SK-N-SH (cell line): Measurements from ENCODE around the gene CEP112. TPM values are rescaled to one million over a fixed set of nuclear protein-coding genes. Genes with fewer than 3 reads are reported as not detected.

ENCODE experiments used
- CTCF ChIA-PET: fragments of 300-600, 350-600 bp; formaldehyde crosslinking; extraction: SDS; loops from one replicate; lab custom pipeline; 2021; lab: Yijun Ruan, JAX
- POLR2A ChIA-PET: fragments of 350-600 bp; sonication (Branson Sonifier 250); formaldehyde crosslinking; extraction: SDS; loops from one replicate; lab custom pipeline; 2020; ENCODE audit warnings: antibody characterized with exemption, inconsistent platforms; lab: Yijun Ruan, JAX
- DNase-seq: peaks from one replicate; pipeline ENCODE4 v3.0.0; 2012
- H2AFZ ChIP-seq: fragments of 200-600 bp; sonication (generic); 2 replicates; pipeline ENCODE4 v1.8.1; 2016; ENCODE audit warnings: antibody characterized with exemption, mild to moderate bottlenecking, low read depth
- H3F3A ChIP-seq: fragments of 200-600 bp; sonication (generic); replicated peaks from 2 replicates; pipeline ENCODE3; 2016; ENCODE audit warnings: antibody characterized with exemption, mild to moderate bottlenecking; ENCODE audit not compliant: insufficient read depth
- H3K27ac ChIP-seq, 2 experiments: fragments of 200-500 bp in 1 of 2; fragments of 200-600 bp in 1 of 2; sonication (Bioruptor generic) in 1 of 2; sonication (generic), shearing (Covaris generic) in 1 of 2; 2 replicates each; pipeline versions ENCODE4 v1.5.1 to v1.6.1; 2014 to 2016; ENCODE audit warnings: low read depth in 2 of 2, inconsistent platforms in 1 of 2, low read length in 1 of 2, mild to moderate bottlenecking in 1 of 2, mixed read lengths in 1 of 2
- H3K27me3 ChIP-seq: fragments of 200-600 bp; sonication (generic), shearing (Covaris generic); 2 replicates; pipeline ENCODE4 v1.6.1; 2016; ENCODE audit warnings: mixed run types; ENCODE audit not compliant: insufficient read depth
- H3K36me3 ChIP-seq, 2 experiments: fragments of 200-500 bp in 1 of 2; fragments of 200-600 bp in 1 of 2; sonication (Bioruptor generic) in 1 of 2; sonication (generic) in 1 of 2; replicated peaks in 1 of 2; 2 replicates each; pipeline versions ENCODE3 to v1.5.1; 2014 to 2016; ENCODE audit warnings: low read length in 1 of 2, mild to moderate bottlenecking in 1 of 2; ENCODE audit not compliant: insufficient read depth in 2 of 2, control insufficient read depth in 1 of 2
- H3K4me1 ChIP-seq, 2 experiments: fragments of 200-500 bp in 1 of 2; fragments of 200-600 bp in 1 of 2; sonication (Bioruptor generic) in 1 of 2; sonication (generic), shearing (Covaris generic) in 1 of 2; 2 replicates each; pipeline versions ENCODE4 v1.5.1 to v1.6.1; 2014 to 2016; ENCODE audit warnings: low read depth in 1 of 2, low read length in 1 of 2, mixed run types in 1 of 2; ENCODE audit not compliant: insufficient read depth in 2 of 2, control insufficient read depth in 1 of 2
- H3K4me2 ChIP-seq: fragments of 200-600 bp; sonication (generic), shearing (Covaris generic); 2 replicates; pipeline ENCODE4 v1.6.1; 2017; ENCODE audit warnings: mixed run types
- H3K4me3 ChIP-seq, 2 experiments: fragments of 200-500 bp in 1 of 2; fragments of 200-600 bp in 1 of 2; sonication (Bioruptor generic) in 1 of 2; sonication (generic), shearing (Covaris generic) in 1 of 2; 2 replicates each; pipeline versions ENCODE4 v1.5.1 to v1.8.1; 2014 to 2016; ENCODE audit warnings: low read depth in 2 of 2, inconsistent platforms in 1 of 2, low read length in 1 of 2, mild to moderate bottlenecking in 1 of 2, mixed read lengths in 1 of 2, moderate library complexity in 1 of 2
- H3K79me2 ChIP-seq: fragments of 200-600 bp; sonication (generic); 2 replicates; pipeline ENCODE4 v1.8.1; 2017; ENCODE audit warnings: mild to moderate bottlenecking; ENCODE audit not compliant: insufficient read depth
- H3K9ac ChIP-seq: fragments of 200-600 bp; sonication (generic); 2 replicates; pipeline ENCODE4 v1.6.1; 2017; ENCODE audit warnings: mixed run types
- H3K9me2 ChIP-seq: fragments of 200-600 bp; sonication (generic); 2 replicates; pipeline ENCODE4 v1.6.1; 2017; ENCODE audit warnings: mixed run types
- H3K9me3 ChIP-seq: fragments of 200-600 bp; sonication (generic); 2 replicates; pipeline ENCODE4 v1.6.1; 2017; ENCODE audit warnings: mixed run types, mild to moderate bottlenecking, moderate library complexity
- H4K20me1 ChIP-seq: fragments of 200-600 bp; sonication (generic); 2 replicates; pipeline ENCODE4 v1.6.1; 2017; ENCODE audit warnings: mild to moderate bottlenecking, mixed run types; ENCODE audit not compliant: insufficient read depth
- ELF1 ChIP-seq: IDR thresholded peaks from 2 replicates; pipeline ENCODE4 v1.4.0; 2012
- EZH2phosphoT487 ChIP-seq: fragments of 200-600 bp; sonication (generic); IDR thresholded peaks from 2 replicates; pipeline ENCODE4 v1.6.1; 2017; ENCODE audit warnings: low read depth, mixed run types, mild to moderate bottlenecking, antibody characterized with exemption, moderate library complexity, borderline replicate concordance
- FOSL2 ChIP-seq: IDR thresholded peaks from 2 replicates; pipeline ENCODE4 v1.4.0; 2012; ENCODE audit warnings: low read depth, mild to moderate bottlenecking, moderate library complexity, borderline replicate concordance
- FOXJ3 ChIP-seq: sonication (generic); formaldehyde crosslinking; IDR thresholded peaks from 2 replicates; pipeline ENCODE4 v1.5.1; 2020; ENCODE audit warnings: mild to moderate bottlenecking, missing genetic modification reagents
- GABPA ChIP-seq: IDR thresholded peaks from 2 replicates; pipeline ENCODE4 v1.4.0; 2012; ENCODE audit warnings: low read depth, mild to moderate bottlenecking
- JUND ChIP-seq: IDR thresholded peaks from 2 replicates; pipeline ENCODE4 v1.4.0; 2012
- NRF1 ChIP-seq: IDR thresholded peaks from 2 replicates; pipeline ENCODE4 v1.6.1; 2012; ENCODE audit warnings: low read depth, mild to moderate bottlenecking, low read length
- WGBS: methylation state at CpG from one replicate; pipeline ENCODE4 v1.1.6; 2017; ENCODE audit warnings: low lambda C conversion rate; 5-methylcytosine and 5-hydroxymethylcytosine counted together
- polyA plus RNA-seq, 3 experiments: library from polyadenylated mRNA; depleted of rRNA; stranded (reverse); fragments of >200 nt; gene quantifications; 2 replicates each; pipeline ENCODE4 v1.2.3, GENCODE V29; 2012
- TF ChIP-seq, protein P1 (sequence below): fragments of 200-600 bp; sonication (generic); IDR thresholded peaks from 2 replicates; pipeline ENCODE4 v1.6.1; 2017; ENCODE audit warnings: antibody characterized with exemption, mild to moderate bottlenecking, moderate library complexity
- TF ChIP-seq, protein P2 (sequence below): IDR thresholded peaks from 2 replicates; pipeline ENCODE4; 2012
- TF ChIP-seq, protein P3 (sequence below): IDR thresholded peaks from 2 replicates; pipeline ENCODE4 v1.4.0; 2012; ENCODE audit warnings: low read depth, borderline replicate concordance
- TF ChIP-seq, protein P4 (sequence below): IDR thresholded peaks from 2 replicates; pipeline ENCODE4 v1.4.0; 2012; ENCODE audit warnings: low read depth
- TF ChIP-seq, protein P5 (sequence below): IDR thresholded peaks from 2 replicates; pipeline ENCODE4 v1.4.0; 2012; ENCODE audit warnings: low read depth, borderline replicate concordance

CEP112 gene
- polyA plus RNA-seq, 1 of the 3 experiments (the other 2 are of a cell fraction), result 7.9 TPM

DNA sequence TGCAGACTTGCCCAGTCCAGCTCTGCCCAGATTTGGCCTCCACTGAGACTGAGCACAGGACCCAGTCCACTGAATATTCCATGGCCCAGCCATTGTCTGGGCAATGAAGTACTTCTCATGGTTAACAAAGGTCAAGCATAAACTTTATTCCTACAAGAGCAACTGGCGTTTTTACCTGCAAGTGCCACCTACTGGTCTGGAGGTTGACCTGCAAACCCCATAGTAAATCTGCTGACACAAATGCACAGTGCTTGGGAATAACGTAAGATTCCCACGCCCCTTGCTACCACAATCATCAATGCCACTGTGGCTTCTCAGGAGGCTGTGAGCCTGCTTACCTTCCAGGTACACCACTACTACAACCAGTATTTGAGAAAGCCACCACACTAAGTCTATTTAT, 170.2 kb downstream of the CEP112 start:
- Histone ChIP-seq H4K20me1 (no peaks in the 10 kb centered on the region), H3K4me1 (no peaks in the 10 kb centered on the region), H3K9me3 (peaks cover 19% of the 10 kb centered on the region), H2AFZ (no peak overlapping the region), H3F3A (no peaks in the 10 kb centered on the region), H3K79me2 (no peaks in the 10 kb centered on the region), H3K9ac (no peak overlapping the region), H3K27me3 (no peaks in the 10 kb centered on the region), H3K4me3 (no peak overlapping the region), H3K9me2 (no peaks in the 10 kb centered on the region), H3K4me2 (no peak overlapping the region), H3K27ac (no peak overlapping the region), H3K36me3 (peaks cover 3 to 34% of the 10 kb centered on the region in 2 experiments)
- ChIA-PET CTCF (interaction anchor here (0.6 kb wide), 1 partner anchor 368 kb away, joined by 5 read pairs; no protein-coding TSS in a partner anchor), POLR2A (no interaction called here)
- WGBS, result 51% methylated on average over 3 of the region's 3 CpGs
- no peak for TF ChIP-seq GABPA
- TF ChIP-seq, protein P1, sequence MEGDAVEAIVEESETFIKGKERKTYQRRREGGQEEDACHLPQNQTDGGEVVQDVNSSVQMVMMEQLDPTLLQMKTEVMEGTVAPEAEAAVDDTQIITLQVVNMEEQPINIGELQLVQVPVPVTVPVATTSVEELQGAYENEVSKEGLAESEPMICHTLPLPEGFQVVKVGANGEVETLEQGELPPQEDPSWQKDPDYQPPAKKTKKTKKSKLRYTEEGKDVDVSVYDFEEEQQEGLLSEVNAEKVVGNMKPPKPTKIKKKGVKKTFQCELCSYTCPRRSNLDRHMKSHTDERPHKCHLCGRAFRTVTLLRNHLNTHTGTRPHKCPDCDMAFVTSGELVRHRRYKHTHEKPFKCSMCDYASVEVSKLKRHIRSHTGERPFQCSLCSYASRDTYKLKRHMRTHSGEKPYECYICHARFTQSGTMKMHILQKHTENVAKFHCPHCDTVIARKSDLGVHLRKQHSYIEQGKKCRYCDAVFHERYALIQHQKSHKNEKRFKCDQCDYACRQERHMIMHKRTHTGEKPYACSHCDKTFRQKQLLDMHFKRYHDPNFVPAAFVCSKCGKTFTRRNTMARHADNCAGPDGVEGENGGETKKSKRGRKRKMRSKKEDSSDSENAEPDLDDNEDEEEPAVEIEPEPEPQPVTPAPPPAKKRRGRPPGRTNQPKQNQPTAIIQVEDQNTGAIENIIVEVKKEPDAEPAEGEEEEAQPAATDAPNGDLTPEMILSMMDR, result no peak
- no peak for TF ChIP-seq FOSL2
- TF ChIP-seq ELF1, result no peak
- TF ChIP-seq, protein P2, sequence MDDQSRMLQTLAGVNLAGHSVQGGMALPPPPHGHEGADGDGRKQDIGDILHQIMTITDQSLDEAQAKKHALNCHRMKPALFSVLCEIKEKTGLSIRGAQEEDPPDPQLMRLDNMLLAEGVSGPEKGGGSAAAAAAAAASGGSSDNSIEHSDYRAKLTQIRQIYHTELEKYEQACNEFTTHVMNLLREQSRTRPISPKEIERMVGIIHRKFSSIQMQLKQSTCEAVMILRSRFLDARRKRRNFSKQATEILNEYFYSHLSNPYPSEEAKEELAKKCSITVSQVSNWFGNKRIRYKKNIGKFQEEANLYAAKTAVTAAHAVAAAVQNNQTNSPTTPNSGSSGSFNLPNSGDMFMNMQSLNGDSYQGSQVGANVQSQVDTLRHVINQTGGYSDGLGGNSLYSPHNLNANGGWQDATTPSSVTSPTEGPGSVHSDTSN, result no peak
- no peak for TF ChIP-seq FOXJ3 (CRISPR knock-in tag)
- TF ChIP-seq, protein P3, sequence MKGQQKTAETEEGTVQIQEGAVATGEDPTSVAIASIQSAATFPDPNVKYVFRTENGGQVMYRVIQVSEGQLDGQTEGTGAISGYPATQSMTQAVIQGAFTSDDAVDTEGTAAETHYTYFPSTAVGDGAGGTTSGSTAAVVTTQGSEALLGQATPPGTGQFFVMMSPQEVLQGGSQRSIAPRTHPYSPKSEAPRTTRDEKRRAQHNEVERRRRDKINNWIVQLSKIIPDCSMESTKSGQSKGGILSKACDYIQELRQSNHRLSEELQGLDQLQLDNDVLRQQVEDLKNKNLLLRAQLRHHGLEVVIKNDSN, result no peak
- TF ChIP-seq NRF1, result no peak
- TF ChIP-seq EZH2phosphoT487, result no peak
- TF ChIP-seq, protein P4, sequence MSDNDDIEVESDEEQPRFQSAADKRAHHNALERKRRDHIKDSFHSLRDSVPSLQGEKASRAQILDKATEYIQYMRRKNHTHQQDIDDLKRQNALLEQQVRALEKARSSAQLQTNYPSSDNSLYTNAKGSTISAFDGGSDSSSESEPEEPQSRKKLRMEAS, result no peak
- TF ChIP-seq, protein P5, sequence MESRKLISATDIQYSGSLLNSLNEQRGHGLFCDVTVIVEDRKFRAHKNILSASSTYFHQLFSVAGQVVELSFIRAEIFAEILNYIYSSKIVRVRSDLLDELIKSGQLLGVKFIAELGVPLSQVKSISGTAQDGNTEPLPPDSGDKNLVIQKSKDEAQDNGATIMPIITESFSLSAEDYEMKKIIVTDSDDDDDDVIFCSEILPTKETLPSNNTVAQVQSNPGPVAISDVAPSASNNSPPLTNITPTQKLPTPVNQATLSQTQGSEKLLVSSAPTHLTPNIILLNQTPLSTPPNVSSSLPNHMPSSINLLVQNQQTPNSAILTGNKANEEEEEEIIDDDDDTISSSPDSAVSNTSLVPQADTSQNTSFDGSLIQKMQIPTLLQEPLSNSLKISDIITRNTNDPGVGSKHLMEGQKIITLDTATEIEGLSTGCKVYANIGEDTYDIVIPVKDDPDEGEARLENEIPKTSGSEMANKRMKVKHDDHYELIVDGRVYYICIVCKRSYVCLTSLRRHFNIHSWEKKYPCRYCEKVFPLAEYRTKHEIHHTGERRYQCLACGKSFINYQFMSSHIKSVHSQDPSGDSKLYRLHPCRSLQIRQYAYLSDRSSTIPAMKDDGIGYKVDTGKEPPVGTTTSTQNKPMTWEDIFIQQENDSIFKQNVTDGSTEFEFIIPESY, result no peak
- no peak for TF ChIP-seq JUND
- no peak for DNase-seq
